HG03060 (cell line): ENCODE data around the gene SMAD1.
"Not testable (repeated sequence)": the region's sequence is repeated elsewhere in the genome, so short reads cannot be mapped to it uniquely, and the experiment has no call there.

ENCODE experiments used
- ATAC-seq: cut with Tn5 transposase; IDR thresholded peaks from one replicate; pipeline ENCODE4 v1.9.1; 2021; ENCODE audit warnings: low read depth, moderate number of reproducible peaks; ENCODE audit not compliant: unreplicated experiment

SMAD1 gene

DNA sequence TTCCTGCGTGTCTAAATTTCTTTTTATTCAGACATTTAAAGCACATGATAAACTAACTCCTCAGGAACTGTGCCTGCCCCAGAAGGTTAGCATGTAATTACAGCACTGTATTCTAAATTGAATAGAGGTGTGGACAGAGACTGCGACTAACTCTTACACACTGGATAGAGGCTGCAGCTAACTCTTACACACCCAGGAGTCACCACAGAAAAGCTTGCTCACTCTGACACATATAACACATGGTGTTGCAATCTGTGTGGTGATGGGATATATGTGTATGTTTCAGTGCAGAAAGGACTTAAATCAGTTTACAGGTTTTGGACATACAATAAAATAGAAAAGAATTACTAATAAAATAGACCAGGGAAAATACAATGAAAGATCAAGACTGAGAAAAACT, 41.5 kb downstream of the SMAD1 start:
- no peak for ATAC-seq

DNA sequence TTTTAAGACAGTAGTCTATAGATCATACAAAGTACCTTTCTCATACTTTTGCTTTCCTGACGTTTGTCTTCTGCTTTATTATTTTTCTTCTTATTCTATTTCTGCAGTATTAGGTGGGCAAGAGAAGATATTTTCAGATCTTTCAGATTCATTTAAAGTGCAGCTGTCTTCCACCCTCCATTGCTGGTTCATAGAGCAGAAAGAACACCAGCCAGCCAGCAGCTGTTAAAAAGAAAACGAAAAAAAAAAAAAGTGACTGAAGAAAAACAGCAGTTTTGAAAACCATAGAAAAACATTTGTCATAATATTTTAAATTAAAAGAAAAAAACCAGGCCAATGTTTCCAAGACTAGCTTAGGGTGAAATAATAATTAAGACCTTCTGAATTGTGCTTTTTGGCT, 42.9 kb downstream of the SMAD1 start:
- no peak for ATAC-seq

GRCh38 chr4:145525291-145525740, 43.7 kb downstream of the SMAD1 start:
- no peak for ATAC-seq

DNA sequence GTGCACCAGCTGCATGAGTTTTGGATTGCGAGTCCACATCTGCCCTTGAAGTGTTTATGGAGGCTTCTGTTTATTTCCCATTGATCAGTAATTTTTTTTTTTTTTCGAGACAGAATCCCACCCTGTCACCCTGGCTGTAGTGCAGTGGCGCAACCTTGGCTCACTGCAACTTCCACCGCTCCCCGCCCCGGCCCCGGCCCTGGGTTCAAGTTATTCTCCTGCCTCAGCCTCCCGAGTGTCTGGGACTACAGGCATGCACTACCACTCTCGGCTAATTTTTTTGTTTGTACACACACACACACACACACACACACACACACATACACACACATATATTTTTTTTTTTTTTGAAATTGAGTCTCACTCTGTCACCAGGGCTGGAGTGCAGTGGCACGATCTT, 46.1 kb downstream of the SMAD1 start:
- no peak for ATAC-seq

- ATAC-seq = no peak
Measured at GRCh38 chr4:145528601-145529000, 46.9 kb downstream of the SMAD1 start.

GRCh38 chr4:145530189-145530588, 48.5 kb downstream of the SMAD1 start:
- no peak for ATAC-seq

- no peak for ATAC-seq
Measured at GRCh38 chr4:145530662-145531061, 49.0 kb downstream of the SMAD1 start.

- no peak for ATAC-seq
Measured at GRCh38 chr4:145531223-145531622, 49.6 kb downstream of the SMAD1 start.

DNA sequence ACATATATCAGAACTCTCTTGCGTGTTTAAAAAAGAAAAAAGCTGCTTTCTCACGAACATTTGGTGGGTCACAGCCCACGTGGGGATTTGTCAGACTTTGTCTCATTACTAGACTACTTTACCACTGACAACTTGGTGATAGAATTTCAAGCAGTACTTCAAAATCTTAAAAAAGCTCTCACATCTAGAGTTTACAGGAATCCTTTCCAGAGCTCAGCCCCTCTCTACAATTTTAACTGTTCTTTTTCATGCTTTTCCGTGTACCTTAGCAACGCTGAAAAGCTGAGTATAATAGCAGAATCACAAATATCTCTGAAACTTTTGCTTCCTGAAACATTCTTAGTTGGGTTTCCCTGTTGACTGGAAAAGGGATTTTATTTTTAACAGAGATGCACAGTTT, 50.2 kb downstream of the SMAD1 start:
- ATAC-seq = no peak

- no peak for ATAC-seq
Measured at GRCh38 chr4:145533001-145533400, 51.3 kb downstream of the SMAD1 start.

DNA sequence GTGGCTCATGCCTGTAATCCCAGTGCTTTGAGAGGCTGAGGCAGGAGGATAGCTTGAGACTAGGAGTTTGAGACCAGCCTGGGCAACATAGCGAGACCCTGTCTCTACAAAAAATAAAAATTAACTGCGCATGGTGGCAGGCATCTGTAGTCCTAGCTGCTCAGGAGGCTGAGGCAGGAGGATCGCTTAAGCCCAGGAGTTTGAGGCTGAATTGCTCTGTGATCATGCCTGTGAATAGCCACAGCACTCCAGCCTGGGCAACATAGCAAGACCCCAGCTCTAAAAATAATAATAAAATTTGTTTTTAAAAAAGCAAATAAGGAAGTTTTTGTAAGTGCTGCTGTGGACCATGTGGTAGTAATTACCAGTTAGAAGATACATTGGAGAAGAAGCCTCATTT, 51.8 kb downstream of the SMAD1 start:
- ATAC-seq = not testable (repeated sequence)

DNA sequence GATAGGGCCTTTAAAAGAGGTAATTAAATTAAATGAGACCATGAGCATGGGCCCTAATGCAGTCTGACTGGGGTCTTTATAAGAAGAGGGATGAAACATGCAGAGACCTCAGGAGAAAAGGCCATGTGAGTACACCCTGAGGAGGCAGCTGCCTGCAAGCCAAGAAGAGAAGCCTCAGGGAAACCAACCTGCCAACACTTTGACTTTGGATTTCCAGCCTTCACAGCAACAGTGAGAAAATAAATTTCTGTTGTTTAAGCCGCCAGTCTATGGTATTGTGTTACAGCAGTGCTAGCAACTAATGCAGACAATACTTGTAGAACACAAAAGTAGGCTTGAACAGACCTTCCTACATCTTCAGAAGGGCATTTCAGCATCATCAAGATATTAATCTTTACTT, 52.3 kb downstream of the SMAD1 start:
- ATAC-seq = no peak

GRCh38 chr4:145535202-145535601, 53.5 kb downstream of the SMAD1 start:
- no peak for ATAC-seq

GRCh38 chr4:145536044-145536443, 54.4 kb downstream of the SMAD1 start:
- no peak for ATAC-seq

DNA sequence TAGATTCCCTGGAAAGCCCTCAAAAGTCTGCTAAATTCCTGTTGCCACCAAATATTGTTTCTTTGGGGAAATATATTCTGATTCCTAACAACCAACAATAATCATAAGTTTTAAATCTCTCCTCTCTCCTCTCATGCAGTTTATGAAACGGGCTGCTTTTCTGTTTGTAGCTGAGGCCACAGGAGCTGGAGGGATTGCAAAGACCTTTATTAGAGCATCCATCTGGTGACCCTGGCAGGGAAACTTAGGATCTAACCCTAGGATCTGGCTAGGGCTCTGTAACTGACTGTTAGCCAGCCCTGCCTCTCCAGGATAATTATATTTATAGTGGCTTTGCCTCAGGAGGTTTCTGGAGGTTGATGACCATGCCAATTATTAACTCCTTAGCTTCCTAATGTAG, 56.9 kb downstream of the SMAD1 start:
- ATAC-seq = no peak

GRCh38 chr4:145539671-145540070, 58.0 kb downstream of the SMAD1 start:
- no peak for ATAC-seq

GRCh38 chr4:145540235-145540634, 58.6 kb downstream of the SMAD1 start:
- no peak for ATAC-seq

- ATAC-seq = no peak
Measured at GRCh38 chr4:145541346-145541745, 59.7 kb downstream of the SMAD1 start.

- no peak for ATAC-seq
Measured at GRCh38 chr4:145545031-145545430, 63.4 kb downstream of the SMAD1 start.

- no peak for ATAC-seq
Measured at GRCh38 chr4:145545538-145546174, 64.0 kb downstream of the SMAD1 start.

- no peak for ATAC-seq
Measured at GRCh38 chr4:145546175-145546915, 64.7 kb downstream of the SMAD1 start.

- no peak for ATAC-seq
Measured at GRCh38 chr4:145551660-145552059, 70.0 kb downstream of the SMAD1 start.
